Mucosa of descending colon (tissue), 3 donors: ENCODE results near the gene OR2T2. TPM values are rescaled to one million over a fixed set of nuclear protein-coding genes. Genes with fewer than 3 reads are reported as not detected.
A peak's percentile ranks its signal among the peaks of the same experiment; 100 is the strongest.
"Not testable (repeated sequence)": the region's sequence is repeated elsewhere in the genome, so short reads cannot be mapped to it uniquely, and the experiment has no call there.

Experiments
- ATAC-seq: fragments of 200-7000 bp; cut with Tn5 transposase; one replicate; pipeline ENCODE4 v1.9.1; 2020; ENCODE audit warnings: mild to moderate bottlenecking, moderate library complexity
- DNase-seq, 3 donors: peaks; one replicate each; pipeline ENCODE4 v3.0.0-alpha.2; 2020
- H3K36me3 ChIP-seq: fragments of 200-600 bp; one replicate; pipeline ENCODE4 v1.8.0; 2021; ENCODE audit warnings: low read depth, mild to moderate bottlenecking
- H3K4me1 ChIP-seq: fragments of 200-600 bp; one replicate; pipeline ENCODE4 v1.8.0; 2021; ENCODE audit warnings: low read depth, mild to moderate bottlenecking
- H3K4me3 ChIP-seq: fragments of 200-600 bp; one replicate; pipeline ENCODE4 v1.8.0; 2021; ENCODE audit warnings: mild to moderate bottlenecking
- H3K9me3 ChIP-seq: fragments of 200-600 bp; one replicate; pipeline ENCODE4 v1.8.0; 2021; ENCODE audit warnings: mild to moderate bottlenecking
- CTCF ChIP-seq: fragments of 200-600 bp; IDR thresholded peaks from one replicate; pipeline ENCODE4 v1.8.0; 2022; ENCODE audit warnings: antibody characterized with exemption, mild to moderate bottlenecking
- intact Hi-C, 2 donors: fragments of 100-400 bp; cut with DNase I in 1 of 2; cut with micrococcal nuclease in 1 of 2; formaldehyde crosslinking; loops; one replicate each; pipeline versions ENCODE4 v1.11.0 to v1.11.1; 2022; cut with DNase I, micrococcal nuclease
- total RNA-seq, 3 donors: library from RNA; stranded (reverse); fragmentation: NEBNext Ultra II Directional in 2 of 3; extraction: Animal tissue kit (Norgen Biotek cat#: 25700) in 2 of 3; gene quantifications; one replicate each; pipeline versions ENCODE4 v1.2.1 to v1.2.4, GENCODE V29; 2021 to 2023
- donor health status: DM: no; HTN: no; CAD: no; lungs with moderate emphysema.
- donor health status: DM: no; HTN: no; CAD: no.
- donor health status: DM: no; HTN: yes; CAD: no.

Gene OR2T2
- total RNA-seq, 3 donors from 2014 or later, result not detected

GRCh38 chr1:248421384-248421783 is 24.1 kb upstream of the OR2T2 start:
- intact Hi-C loops, result no loop called here
- H3K36me3 ChIP-seq, result no peaks in the 10 kb centered on the region
- DNase-seq, result no peak
- H3K9me3 ChIP-seq, result peaks cover 40% of the 10 kb centered on the region
- no peak for TF ChIP-seq CTCF
- H3K4me3 ChIP-seq, result no peak overlapping the region
- H3K4me1 ChIP-seq, result no peaks in the 10 kb centered on the region
- no peak for ATAC-seq

GRCh38 chr1:248427526-248428191 is 17.8 kb upstream of the OR2T2 start:
- DNase-seq, ATAC-seq, H3K4me1 ChIP-seq, intact Hi-C loops, H3K9me3 ChIP-seq, H3K4me3 ChIP-seq, H3K36me3 ChIP-seq: not testable (repeated sequence)

DNA sequence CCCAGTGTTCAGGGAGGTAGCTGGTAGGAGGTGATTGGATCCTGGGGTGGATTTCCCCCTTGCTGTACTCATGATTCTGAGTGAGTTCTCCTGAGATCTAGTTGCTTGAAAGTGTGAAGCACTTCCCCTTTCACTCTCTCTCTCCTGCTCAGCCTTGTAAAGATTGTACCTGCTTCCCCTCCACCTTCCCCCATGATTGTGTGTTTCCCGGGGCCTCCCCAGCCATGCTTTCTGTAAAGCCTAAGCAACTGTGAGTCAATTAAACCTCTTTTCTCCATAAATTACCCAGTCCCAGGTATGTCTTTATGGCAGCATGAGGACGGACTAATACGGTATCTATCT is 17.3 kb upstream of the OR2T2 start:
- DNase-seq, H3K9me3 ChIP-seq, H3K4me3 ChIP-seq, H3K36me3 ChIP-seq, ATAC-seq, intact Hi-C loops, H3K4me1 ChIP-seq: not testable (repeated sequence)

GRCh38 chr1:248431683-248432082 is 13.8 kb upstream of the OR2T2 start:
- H3K4me3 ChIP-seq, H3K9me3 ChIP-seq, intact Hi-C loops, ATAC-seq, H3K36me3 ChIP-seq, DNase-seq, H3K4me1 ChIP-seq: not testable (repeated sequence)

DNA sequence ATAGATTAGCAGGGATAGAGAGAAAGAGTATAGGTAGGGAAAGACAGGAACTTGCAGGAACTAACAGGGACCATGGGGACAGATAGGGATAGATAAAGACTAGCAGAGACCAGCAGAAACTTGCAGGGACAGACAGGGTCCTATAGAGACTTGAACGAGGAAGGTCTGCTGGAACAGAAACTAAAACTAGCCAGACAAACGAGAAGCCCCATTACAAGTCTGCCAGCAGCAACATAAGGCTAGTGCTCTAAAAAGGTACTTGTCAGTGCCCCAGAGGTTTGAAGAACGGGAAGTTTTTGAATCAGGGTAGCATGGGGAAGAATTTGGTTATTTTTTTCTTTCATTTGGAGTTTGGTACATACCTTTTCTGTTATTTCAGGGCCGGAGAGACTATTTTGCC is 13.2 kb upstream of the OR2T2 start:
- H3K36me3 ChIP-seq, ATAC-seq, intact Hi-C loops, DNase-seq, H3K4me3 ChIP-seq, H3K4me1 ChIP-seq, H3K9me3 ChIP-seq: not testable (repeated sequence)

- H3K36me3 ChIP-seq, intact Hi-C loops, ATAC-seq: not testable (repeated sequence)
Measured at GRCh38 chr1:248433811-248434415, 11.5 kb upstream of the OR2T2 start.

GRCh38 chr1:248434913-248435312 is 10.5 kb upstream of the OR2T2 start:
- H3K36me3 ChIP-seq, result not testable (repeated sequence)

More at GRCh38 chr1:248433811-248434415, 11.5 kb upstream of the OR2T2 start:
- not testable (repeated sequence) for H3K9me3 ChIP-seq, H3K4me3 ChIP-seq, H3K4me1 ChIP-seq
- peak in 1 of 3 donors; percentile 34 for DNase-seq

DNA sequence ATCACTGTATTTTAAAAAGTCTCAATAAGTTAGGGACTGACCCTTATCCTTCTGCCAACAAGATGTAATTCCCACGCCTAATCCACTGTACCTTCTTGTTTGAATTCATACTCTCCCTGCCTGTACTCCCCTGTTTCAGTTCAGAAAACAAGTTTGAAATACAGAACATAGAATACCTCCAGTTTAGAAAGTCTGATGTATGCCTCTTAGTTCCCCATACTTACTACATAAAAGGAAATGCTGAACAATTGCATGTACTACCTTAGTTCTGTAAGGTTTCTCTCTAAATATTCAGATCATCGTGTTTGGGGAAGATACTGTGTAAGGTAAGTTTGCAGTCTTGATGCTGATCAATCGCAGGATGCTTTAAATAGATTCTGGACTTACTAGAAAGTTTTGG is 9.1 kb upstream of the OR2T2 start:
- H3K9me3 ChIP-seq, H3K4me3 ChIP-seq, intact Hi-C loops, H3K4me1 ChIP-seq, DNase-seq, ATAC-seq, H3K36me3 ChIP-seq: not testable (repeated sequence)

More at GRCh38 chr1:248434913-248435312, 10.5 kb upstream of the OR2T2 start:
- H3K9me3 ChIP-seq, DNase-seq, H3K4me1 ChIP-seq, ATAC-seq, H3K4me3 ChIP-seq, intact Hi-C loops: not testable (repeated sequence)

- ATAC-seq, H3K9me3 ChIP-seq, H3K36me3 ChIP-seq, intact Hi-C loops, H3K4me1 ChIP-seq, H3K4me3 ChIP-seq, DNase-seq: not testable (repeated sequence)
Measured at GRCh38 chr1:248438668-248439067, 6.8 kb upstream of the OR2T2 start.

DNA sequence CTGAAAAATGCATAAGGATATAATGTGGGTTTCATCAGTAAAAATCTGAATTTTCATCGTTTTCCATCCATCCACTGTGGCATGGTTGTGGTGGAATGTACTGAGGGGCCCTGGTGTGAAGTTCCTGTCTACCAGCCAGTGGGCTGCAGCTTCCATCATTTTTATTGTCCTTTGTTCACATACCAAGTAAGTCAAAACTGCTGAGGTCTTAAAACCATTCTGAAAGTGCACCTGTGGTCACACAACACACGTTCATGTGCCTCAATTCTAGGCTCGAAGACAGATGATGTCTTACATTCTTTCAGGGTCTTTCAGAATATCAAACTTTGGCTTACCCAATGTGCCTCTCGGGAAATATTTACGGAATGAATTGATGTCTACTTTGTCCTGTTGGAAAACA is 6.2 kb upstream of the OR2T2 start:
- ATAC-seq, H3K9me3 ChIP-seq, intact Hi-C loops, DNase-seq, H3K36me3 ChIP-seq, H3K4me1 ChIP-seq, H3K4me3 ChIP-seq: not testable (repeated sequence)

- H3K4me1 ChIP-seq, DNase-seq, H3K36me3 ChIP-seq, intact Hi-C loops, H3K9me3 ChIP-seq, H3K4me3 ChIP-seq, ATAC-seq: not testable (repeated sequence)
Measured at GRCh38 chr1:248442500-248443277, 2.7 kb upstream of the OR2T2 start.

DNA sequence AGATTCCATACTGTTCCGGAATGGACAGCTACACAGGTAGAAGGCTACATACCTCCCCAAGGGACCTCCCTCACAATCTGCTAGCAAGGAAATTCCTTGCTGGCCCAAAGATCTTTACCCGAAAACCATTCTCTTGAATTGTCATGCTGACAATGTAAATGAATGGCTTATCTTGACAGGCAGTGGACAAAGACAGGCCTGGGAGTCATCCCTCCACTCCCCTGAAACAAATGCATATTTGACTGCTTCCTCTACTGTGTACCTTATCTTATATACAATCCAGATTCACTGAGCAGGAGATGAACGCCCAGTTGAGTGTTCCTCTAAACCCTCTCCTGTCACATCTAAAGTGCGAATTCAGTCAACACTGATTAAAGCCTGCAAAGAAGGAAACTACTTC is 834 bp upstream of the OR2T2 start:
- intact Hi-C loops, H3K4me1 ChIP-seq, ATAC-seq, DNase-seq, H3K36me3 ChIP-seq, H3K9me3 ChIP-seq, H3K4me3 ChIP-seq: not testable (repeated sequence)

- H3K4me1 ChIP-seq, intact Hi-C loops, H3K4me3 ChIP-seq, DNase-seq, H3K36me3 ChIP-seq, H3K9me3 ChIP-seq: not testable (repeated sequence)
- peak; percentile 33 for ATAC-seq
Measured at GRCh38 chr1:248448409-248449074, 3.1 kb downstream of the OR2T2 start.
